BJ (cell line): ENCODE data around the gene GOLPH3L. TPM values are rescaled to one million over a fixed set of nuclear protein-coding genes. Genes with fewer than 3 reads are reported as not detected.

Experiments used
- CTCF ChIA-PET: fragments of 350-600 bp; formaldehyde crosslinking; extraction: SDS; loops from one replicate; lab custom pipeline; 2021; ENCODE audit warnings: antibody characterized with exemption, inconsistent platforms; lab: Yijun Ruan, JAX
- POLR2A ChIA-PET: fragments of 300-600 bp; sonication (Branson Sonifier 250); formaldehyde crosslinking; extraction: SDS; loops from one replicate; lab custom pipeline; 2021; ENCODE audit warnings: antibody characterized with exemption; lab: Charles Lee
- DNase-seq: peaks from one replicate; pipeline ENCODE4 v3.0.0-alpha.2; 2011; ENCODE audit warnings: low read depth
- H3K27me3 ChIP-seq: 2 replicates; pipeline ENCODE4 v1.6.0; 2011; ENCODE audit warnings: low read length; ENCODE audit not compliant: control insufficient read depth, insufficient read depth
- H3K36me3 ChIP-seq: 2 replicates; pipeline ENCODE4 v1.5.1; 2011; ENCODE audit warnings: low read length; ENCODE audit not compliant: control insufficient read depth, insufficient read depth
- H3K4me3 ChIP-seq: 2 replicates; pipeline ENCODE4 v1.5.1; 2011; ENCODE audit warnings: low read depth, mild to moderate bottlenecking, control low read depth, low read length
- CTCF ChIP-seq: IDR thresholded peaks from 2 replicates; pipeline ENCODE4 v1.5.1; 2011; ENCODE audit warnings: low read depth, mild to moderate bottlenecking, control low read depth, inconsistent platforms, low read length, moderate library complexity; ENCODE audit not compliant: insufficient read depth
- polyA plus RNA-seq: library from polyadenylated mRNA; depleted of rRNA; stranded (reverse); fragments of >200 nt; gene quantifications from 2 replicates; pipeline ENCODE4 v1.2.3, GENCODE V29; 2011

The GOLPH3L gene
- polyA plus RNA-seq, 1 experiment = 14.6 TPM

- ChIA-PET CTCF (interaction anchor here (0.6 kb wide), 1 partner anchor 70 kb away, joined by 3 read pairs; no protein-coding TSS in a partner anchor), POLR2A (no interaction called here)
- peaks cover under 1% of the 10 kb centered on the region; the same call in 1 of the 2 replicates for H3K27me3 ChIP-seq
- no peak for DNase-seq
- TF ChIP-seq CTCF = no peak
- no peaks in the 10 kb centered on the region; the same call in 1 of the 2 replicates for H3K36me3 ChIP-seq
- H3K4me3 ChIP-seq = peak overlapping the region; percentile 67
These were observed 792 bp downstream of the GOLPH3L start for GRCh38 chr1:150696162-150696561.

GRCh38 chr1:150695561-150695960 is 1.4 kb downstream of the GOLPH3L start:
- CTCF ChIA-PET = no interaction called here
- DNase-seq = no peak
- peaks cover 2% of the 10 kb centered on the region for H3K36me3 ChIP-seq
- POLR2A ChIA-PET = no interaction called here
- H3K4me3 ChIP-seq = no peak overlapping the region
- no peaks in the 10 kb centered on the region for H3K27me3 ChIP-seq
- TF ChIP-seq CTCF = no peak

GRCh38 chr1:150692720-150693119 is 4.2 kb downstream of the GOLPH3L start:
- POLR2A ChIA-PET = no interaction called here
- no peak for DNase-seq
- no peak for TF ChIP-seq CTCF
- no peak overlapping the region for H3K4me3 ChIP-seq
- H3K27me3 ChIP-seq = no peaks in the 10 kb centered on the region
- CTCF ChIA-PET = interaction anchor here (1.1 to 1.3 kb wide), 3 partner anchors 43 to 113 kb away, joined by 3 read pairs; partner anchors contain the start of gene MCL1
- H3K36me3 ChIP-seq = peaks cover 2% of the 10 kb centered on the region

- no peak for TF ChIP-seq CTCF
- no peak for DNase-seq
- CTCF ChIA-PET = interaction anchor here (0.7 kb wide), 1 partner anchor 65 kb away, joined by 3 read pairs; no protein-coding TSS in a partner anchor
- POLR2A ChIA-PET = no interaction called here
- Histone ChIP-seq H3K36me3 (peaks cover 2% of the 10 kb centered on the region; the same call in 1 of the 2 replicates), H3K4me3 (no peak overlapping the region), H3K27me3 (no peaks in the 10 kb centered on the region)
These were observed 8.2 kb downstream of the GOLPH3L start for GRCh38 chr1:150688763-150689162.

- no peak for TF ChIP-seq CTCF
- peaks cover 2% of the 10 kb centered on the region for H3K36me3 ChIP-seq
- H3K4me3 ChIP-seq = no peak overlapping the region
- CTCF ChIA-PET = no interaction called here
- POLR2A ChIA-PET = no interaction called here
- no peak for DNase-seq
- no peaks in the 10 kb centered on the region for H3K27me3 ChIP-seq
These were observed 10.7 kb downstream of the GOLPH3L start for GRCh38 chr1:150686275-150686674.
